Natural killer cell (primary cell): ENCODE results near the gene TGIF2. TPM values are rescaled to one million over a fixed set of nuclear protein-coding genes. Genes with fewer than 3 reads are reported as not detected.

Source experiments
- ATAC-seq, 3 donors: fragments of 150-1000 bp in 2 of 3; fragments of 200-7000 bp in 1 of 3; cut with Tn5 transposase; 1 replicate in 1 of 3; 2 replicates in 2 of 3; pipeline ENCODE4 v1.10.0; 2021; ENCODE audit warnings: mild to moderate bottlenecking in 2 of 3, moderate library complexity in 2 of 3
- DNase-seq, 2 donors: peaks; one replicate each; pipeline versions ENCODE4 v3.0.0 to v3.0.0-alpha.2; 2013 to 2021; ENCODE audit warnings: mixed read lengths in 1 of 2
- H3K27ac ChIP-seq: one replicate; pipeline ENCODE4 v1.5.1; 2013; ENCODE audit warnings: mild to moderate bottlenecking, low read length
- H3K27me3 ChIP-seq: one replicate; pipeline ENCODE4 v1.6.1; 2013; ENCODE audit warnings: low read length; ENCODE audit not compliant: control insufficient read depth, insufficient read depth
- H3K36me3 ChIP-seq: one replicate; pipeline ENCODE4 v1.6.1; 2013; ENCODE audit warnings: low read length; ENCODE audit not compliant: control insufficient read depth, insufficient read depth
- H3K4me1 ChIP-seq: one replicate; pipeline ENCODE4 v1.6.1; 2013; ENCODE audit warnings: low read length; ENCODE audit not compliant: control insufficient read depth, insufficient read depth
- H3K4me3 ChIP-seq: one replicate; pipeline ENCODE4 v1.5.1; 2013; ENCODE audit warnings: low read length
- H3K9me3 ChIP-seq: one replicate; pipeline ENCODE4 v1.6.1; 2013; ENCODE audit warnings: low read length; ENCODE audit not compliant: control insufficient read depth, insufficient read depth
- H3K27ac Mint-ChIP-seq, 2 donors: one replicate each; pipeline ENCODE4 v1.8.0; 2022; ENCODE audit warnings: mild to moderate bottlenecking in 2 of 2, mixed read lengths in 2 of 2, moderate library complexity in 1 of 2
- H3K27me3 Mint-ChIP-seq, 2 donors: one replicate each; pipeline ENCODE4 v1.8.0; 2022; ENCODE audit warnings: low read depth in 2 of 2, mixed read lengths in 2 of 2
- H3K36me3 Mint-ChIP-seq: one replicate; pipeline ENCODE4 v1.8.0; 2022; ENCODE audit warnings: mixed read lengths
- H3K4me1 Mint-ChIP-seq, 2 donors: one replicate each; pipeline ENCODE4 v1.8.0; 2022; ENCODE audit warnings: mixed read lengths in 2 of 2
- H3K4me3 Mint-ChIP-seq: one replicate; pipeline ENCODE4 v1.8.0; 2022; ENCODE audit warnings: mild to moderate bottlenecking, moderate library complexity, mixed read lengths
- H3K9me3 Mint-ChIP-seq, 2 donors: one replicate each; pipeline ENCODE4 v1.8.0; 2022; ENCODE audit warnings: mixed read lengths in 2 of 2
- WGBS: methylation state at CpG from one replicate; pipeline ENCODE4 v1.1.7; 2013; ENCODE audit warnings: missing lambda C conversion rate; ENCODE audit not compliant: insufficient coverage; 5-methylcytosine and 5-hydroxymethylcytosine counted together
- intact Hi-C: fragments of 100-400 bp; cut with micrococcal nuclease; formaldehyde crosslinking; loops from one replicate; pipeline ENCODE4 v1.14.2; 2022
- total RNA-seq, 4 donors: library from RNA; stranded (reverse); fragments of 120-200 nt in 1 of 4; gene quantifications; one replicate each; pipeline versions ENCODE4 v1.2.3 to v1.2.4, GENCODE V29; 2013 to 2022
- TF ChIP-seq, protein P1 (sequence below): fragments of 200-600 bp; IDR thresholded peaks from one replicate; pipeline ENCODE4 v1.8.0; 2022; ENCODE audit warnings: antibody characterized with exemption

The TGIF2 gene
- total RNA-seq, 3 donors from 2014 or later (not counting 1 experiment from before 2014, with no cell fraction given) = 19.9 to 28.5 (median 25.9) TPM

DNA sequence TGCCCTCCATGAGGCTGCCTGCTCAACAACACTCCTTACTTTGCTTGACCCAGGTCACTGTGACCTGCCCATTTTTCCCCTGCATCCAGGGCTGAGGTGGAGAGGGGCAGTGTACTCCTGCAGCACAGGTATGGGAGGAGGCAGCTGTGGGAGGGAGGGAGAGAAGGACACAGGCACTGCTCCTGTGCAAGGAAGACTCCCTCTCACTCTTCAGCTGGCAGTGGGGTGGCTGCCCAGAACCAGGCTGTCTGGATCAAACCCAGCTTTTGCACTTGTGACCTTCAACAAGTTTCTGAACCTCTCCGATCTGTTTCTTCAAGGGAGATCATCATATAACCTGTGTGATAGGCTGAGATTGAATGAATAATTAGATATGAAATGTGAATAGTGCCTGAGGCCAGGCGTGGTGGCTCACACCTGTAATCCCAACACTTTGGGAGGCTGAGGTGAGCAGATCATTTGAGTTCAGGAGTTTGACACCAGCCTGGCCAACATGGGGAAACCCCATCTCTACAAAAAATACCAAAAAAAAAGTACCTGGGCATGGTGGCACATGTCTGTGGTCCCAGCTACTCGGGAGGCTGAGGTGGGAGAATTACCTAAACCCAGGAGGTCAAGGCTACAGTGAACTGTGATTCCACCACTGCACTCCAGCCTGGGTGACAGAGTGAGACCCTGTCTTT is 14.1 kb downstream of the TGIF2 start:
- peaks cover 6% of the 10 kb centered on the region for H3K4me1 ChIP-seq
- TF ChIP-seq, protein P1, sequence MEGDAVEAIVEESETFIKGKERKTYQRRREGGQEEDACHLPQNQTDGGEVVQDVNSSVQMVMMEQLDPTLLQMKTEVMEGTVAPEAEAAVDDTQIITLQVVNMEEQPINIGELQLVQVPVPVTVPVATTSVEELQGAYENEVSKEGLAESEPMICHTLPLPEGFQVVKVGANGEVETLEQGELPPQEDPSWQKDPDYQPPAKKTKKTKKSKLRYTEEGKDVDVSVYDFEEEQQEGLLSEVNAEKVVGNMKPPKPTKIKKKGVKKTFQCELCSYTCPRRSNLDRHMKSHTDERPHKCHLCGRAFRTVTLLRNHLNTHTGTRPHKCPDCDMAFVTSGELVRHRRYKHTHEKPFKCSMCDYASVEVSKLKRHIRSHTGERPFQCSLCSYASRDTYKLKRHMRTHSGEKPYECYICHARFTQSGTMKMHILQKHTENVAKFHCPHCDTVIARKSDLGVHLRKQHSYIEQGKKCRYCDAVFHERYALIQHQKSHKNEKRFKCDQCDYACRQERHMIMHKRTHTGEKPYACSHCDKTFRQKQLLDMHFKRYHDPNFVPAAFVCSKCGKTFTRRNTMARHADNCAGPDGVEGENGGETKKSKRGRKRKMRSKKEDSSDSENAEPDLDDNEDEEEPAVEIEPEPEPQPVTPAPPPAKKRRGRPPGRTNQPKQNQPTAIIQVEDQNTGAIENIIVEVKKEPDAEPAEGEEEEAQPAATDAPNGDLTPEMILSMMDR = no peak
- H3K27me3 ChIP-seq = no peaks in the 10 kb centered on the region
- Mint-ChIP-seq H3K9me3 (no peaks in the 10 kb centered on the region), H3K27ac (no peak overlapping the region), H3K4me1 (peaks cover 0 to 12% of the 10 kb centered on the region in 2 donors), H3K36me3 (no peaks in the 10 kb centered on the region), H3K27me3 (no peaks in the 10 kb centered on the region), H3K4me3 (no peak overlapping the region)
- DNase-seq (no peak), ATAC-seq (peak in 2 of 3 donors; percentile 10)
- no peak overlapping the region for H3K4me3 ChIP-seq
- WGBS = 70% methylated on average over 3 of the region's 3 CpGs
- H3K27ac ChIP-seq = no peak overlapping the region
- intact Hi-C loops = no loop called here
- no peaks in the 10 kb centered on the region for H3K9me3 ChIP-seq
- H3K36me3 ChIP-seq = peaks cover 11% of the 10 kb centered on the region

DNA sequence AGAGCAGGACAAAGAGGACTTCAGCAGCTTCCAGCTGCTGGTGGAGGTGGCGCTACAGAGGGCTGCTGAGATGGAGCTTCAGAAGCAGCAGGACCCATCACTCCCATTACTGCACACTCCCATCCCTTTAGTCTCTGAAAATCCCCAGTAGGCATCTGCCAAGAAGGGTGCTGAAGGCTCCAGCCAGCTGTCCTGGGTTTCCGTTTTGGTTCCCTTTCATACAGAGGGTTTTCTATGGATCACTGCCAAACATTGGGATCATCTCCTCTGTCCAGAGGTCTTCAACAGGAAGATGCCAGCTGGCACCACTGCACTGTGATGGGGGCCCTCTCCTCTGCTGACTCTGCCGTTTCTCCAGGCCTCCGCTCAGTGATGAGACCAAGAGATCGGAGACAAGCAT is 17.9 kb downstream of the TGIF2 start:
- intact Hi-C loops = no loop called here
- no peak overlapping the region for H3K4me3 ChIP-seq
- DNase-seq = no peak
- WGBS = 97% methylated on average over 5 of the region's 5 CpGs
- Mint-ChIP-seq H3K27ac (no peak overlapping the region), H3K4me1 (peaks cover 10 to 26% of the 10 kb centered on the region in 2 donors), H3K36me3 (no peaks in the 10 kb centered on the region), H3K4me3 (no peak overlapping the region), H3K27me3 (no peaks in the 10 kb centered on the region), H3K9me3 (no peaks in the 10 kb centered on the region)
- H3K4me1 ChIP-seq = peaks cover 32% of the 10 kb centered on the region
- no peaks in the 10 kb centered on the region for H3K27me3 ChIP-seq
- no peak for ATAC-seq
- H3K36me3 ChIP-seq = peaks cover 3% of the 10 kb centered on the region
- TF ChIP-seq, protein P1 = no peak
- H3K27ac ChIP-seq = no peak overlapping the region
- H3K9me3 ChIP-seq = no peaks in the 10 kb centered on the region

DNA sequence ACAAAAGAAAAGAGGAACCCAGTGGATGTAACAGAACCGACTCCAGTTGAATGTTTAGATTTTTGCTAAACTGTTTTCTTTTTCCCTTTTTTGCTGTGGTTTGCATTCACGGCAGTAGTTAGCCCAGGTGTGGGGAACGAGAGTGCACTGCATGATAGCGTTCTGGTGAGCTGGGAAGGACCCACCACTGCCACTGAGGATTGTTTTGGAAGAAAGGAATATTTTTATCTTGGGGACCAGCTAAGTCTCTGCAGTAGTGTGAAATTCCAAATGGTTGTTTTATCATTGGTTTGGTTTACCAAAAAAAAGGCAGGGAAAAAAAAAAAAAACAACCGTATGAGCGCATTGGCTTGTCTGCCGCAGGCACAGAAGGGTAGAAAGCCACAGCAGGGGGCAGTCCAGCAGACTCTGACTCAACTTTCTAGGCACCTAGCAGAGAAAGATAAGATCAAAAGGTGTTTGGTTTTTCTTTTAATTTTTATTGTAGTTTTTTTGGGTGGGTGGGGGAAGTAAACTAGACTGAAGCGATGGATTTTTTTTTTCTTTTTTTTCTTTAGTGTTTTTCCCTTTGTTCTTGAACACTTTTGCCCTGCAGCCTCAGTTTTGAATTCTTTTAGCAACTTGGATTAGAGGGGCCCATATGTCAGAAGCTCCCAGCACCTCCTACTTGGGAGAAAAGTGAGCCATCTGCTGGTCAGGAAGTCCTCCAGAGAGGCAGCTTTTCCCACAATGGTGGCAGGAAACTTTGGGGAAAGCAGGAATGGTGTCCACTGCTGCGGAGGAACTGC is 18.7 kb downstream of the TGIF2 start:
- peaks cover 35% of the 10 kb centered on the region for H3K4me1 ChIP-seq
- no peaks in the 10 kb centered on the region for H3K36me3 Mint-ChIP-seq

More for the DNA sequence above, 18.7 kb downstream of the TGIF2 start:
- Histone ChIP-seq H3K9me3 (no peaks in the 10 kb centered on the region), H3K36me3 (peaks cover 3% of the 10 kb centered on the region), H3K27me3 (no peaks in the 10 kb centered on the region), H3K27ac (no peak overlapping the region), H3K4me3 (no peak overlapping the region)
- intact Hi-C loops = no loop called here
- Mint-ChIP-seq H3K9me3 (no peaks in the 10 kb centered on the region), H3K27me3 (no peaks in the 10 kb centered on the region), H3K4me1 (peaks cover 10 to 25% of the 10 kb centered on the region in 2 donors), H3K4me3 (no peak overlapping the region), H3K27ac (peak overlapping the region; percentile 56 to 73)
- TF ChIP-seq, protein P1 = no peak
- 65% methylated on average over 9 of the region's 9 CpGs for WGBS
- DNase-seq = peak in 1 of 2 donors; percentile 79
- no peak for ATAC-seq
